Right lung (tissue), 5 donors: Measurements from ENCODE around the gene WWOX. TPM values are rescaled to one million over a fixed set of nuclear protein-coding genes. Genes with fewer than 3 reads are reported as not detected.

Experiments
- DNase-seq, 2 donors: peaks; one replicate each; pipeline ENCODE4 v3.0.0-alpha.2; 2013
- polyA plus RNA-seq, 5 donors: library from polyadenylated mRNA; unstranded; fragments of 120-200 nt; gene quantifications; one replicate each; pipeline versions ENCODE4 v1.2.1 to v1.2.3, GENCODE V29; 2013; ENCODE audit warnings: inconsistent platforms in 1 of 5, low replicate concordance in 1 of 5; ENCODE audit not compliant: insufficient read length in 5 of 5, insufficient read depth in 1 of 5

The WWOX gene
- polyA plus RNA-seq, 5 donors = 29.3 to 41.5 (median 32.3) TPM

- DNase-seq = no peak
These were observed 457.0 kb downstream of the WWOX start for GRCh38 chr16:78556421-78556820.

- no peak for DNase-seq
These were observed 461.5 kb downstream of the WWOX start for GRCh38 chr16:78560997-78561396.

GRCh38 chr16:78562111-78562510 lies 462.7 kb downstream of the WWOX start:
- DNase-seq = no peak

- no peak for DNase-seq
These were observed 463.2 kb downstream of the WWOX start for GRCh38 chr16:78562650-78563049.

- no peak for DNase-seq
These were observed 464.5 kb downstream of the WWOX start for GRCh38 chr16:78563905-78564304.

GRCh38 chr16:78566397-78567073 lies 467.1 kb downstream of the WWOX start:
- DNase-seq = no peak

GRCh38 chr16:78570399-78571141 lies 471.1 kb downstream of the WWOX start:
- DNase-seq = no peak

- DNase-seq = no peak
These were observed 472.0 kb downstream of the WWOX start for GRCh38 chr16:78571434-78571833.

GRCh38 chr16:78571898-78572358 lies 472.5 kb downstream of the WWOX start:
- peak in 1 of 2 donors; percentile 10 for DNase-seq

GRCh38 chr16:78574571-78574970 lies 475.1 kb downstream of the WWOX start:
- DNase-seq = no peak

GRCh38 chr16:78576941-78577340 lies 477.5 kb downstream of the WWOX start:
- no peak for DNase-seq

- no peak for DNase-seq
These were observed 478.2 kb downstream of the WWOX start for GRCh38 chr16:78577630-78578029.

GRCh38 chr16:78579020-78579419 lies 479.6 kb downstream of the WWOX start:
- no peak for DNase-seq

GRCh38 chr16:78583441-78583840 lies 484.0 kb downstream of the WWOX start:
- DNase-seq = no peak

- no peak for DNase-seq
These were observed 484.9 kb downstream of the WWOX start for GRCh38 chr16:78584213-78584860.

GRCh38 chr16:78584991-78585390 lies 485.5 kb downstream of the WWOX start:
- DNase-seq = no peak

GRCh38 chr16:78589331-78589730 lies 489.9 kb downstream of the WWOX start:
- no peak for DNase-seq

- no peak for DNase-seq
These were observed 492.2 kb downstream of the WWOX start for GRCh38 chr16:78591682-78592103.

- DNase-seq = no peak
These were observed 492.7 kb downstream of the WWOX start for GRCh38 chr16:78592111-78592510.

- DNase-seq = no peak
These were observed 493.9 kb downstream of the WWOX start for GRCh38 chr16:78593352-78593751.

- no peak for DNase-seq
These were observed 494.7 kb downstream of the WWOX start for GRCh38 chr16:78594191-78594590.

- DNase-seq = no peak
These were observed 497.0 kb downstream of the WWOX start for GRCh38 chr16:78596348-78596995.
